Hepatic stellate cell (primary cell): ENCODE data around the gene PRKRIP1.
"Not testable (repeated sequence)": the region's sequence is repeated elsewhere in the genome, so short reads cannot be mapped to it uniquely, and the experiment has no call there.

Experiments used
- DNase-seq: peaks from one replicate; pipeline ENCODE4 v3.0.0; 2011; ENCODE audit warnings: low spot score

Gene PRKRIP1

DNA sequence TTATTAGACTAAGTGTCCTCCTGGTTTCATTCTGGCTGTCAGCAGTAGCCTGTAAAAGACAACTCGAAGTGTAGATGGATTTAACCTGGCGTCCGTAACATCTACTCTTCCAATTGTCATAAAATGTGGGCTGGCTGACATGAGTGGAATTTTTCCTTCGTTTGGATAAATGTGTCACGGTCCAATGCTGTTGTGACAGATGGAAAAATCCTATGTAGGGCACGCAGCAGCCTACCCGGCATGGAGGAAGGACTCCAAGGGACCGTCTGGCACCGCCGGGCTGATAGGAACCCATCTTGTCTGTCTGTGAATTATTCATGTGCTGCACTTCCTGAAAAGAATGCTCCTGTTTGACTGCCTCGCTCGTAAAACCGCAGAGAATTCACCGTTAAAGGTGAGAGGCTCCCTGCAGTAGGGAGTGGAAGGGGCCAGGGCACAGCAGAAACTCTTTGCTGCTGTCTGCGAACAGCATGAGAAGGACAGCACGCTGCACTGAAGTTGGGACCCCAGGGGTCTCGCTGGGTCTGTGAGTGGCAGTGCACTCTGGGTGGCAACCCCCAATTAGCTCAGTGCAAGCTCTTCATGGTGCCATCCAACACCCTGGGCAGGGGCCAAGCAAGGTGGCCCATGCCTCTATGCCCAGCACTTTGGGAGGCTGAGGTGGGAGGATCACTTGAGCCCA is 35.6 kb downstream of the PRKRIP1 start:
- no peak for DNase-seq

DNA sequence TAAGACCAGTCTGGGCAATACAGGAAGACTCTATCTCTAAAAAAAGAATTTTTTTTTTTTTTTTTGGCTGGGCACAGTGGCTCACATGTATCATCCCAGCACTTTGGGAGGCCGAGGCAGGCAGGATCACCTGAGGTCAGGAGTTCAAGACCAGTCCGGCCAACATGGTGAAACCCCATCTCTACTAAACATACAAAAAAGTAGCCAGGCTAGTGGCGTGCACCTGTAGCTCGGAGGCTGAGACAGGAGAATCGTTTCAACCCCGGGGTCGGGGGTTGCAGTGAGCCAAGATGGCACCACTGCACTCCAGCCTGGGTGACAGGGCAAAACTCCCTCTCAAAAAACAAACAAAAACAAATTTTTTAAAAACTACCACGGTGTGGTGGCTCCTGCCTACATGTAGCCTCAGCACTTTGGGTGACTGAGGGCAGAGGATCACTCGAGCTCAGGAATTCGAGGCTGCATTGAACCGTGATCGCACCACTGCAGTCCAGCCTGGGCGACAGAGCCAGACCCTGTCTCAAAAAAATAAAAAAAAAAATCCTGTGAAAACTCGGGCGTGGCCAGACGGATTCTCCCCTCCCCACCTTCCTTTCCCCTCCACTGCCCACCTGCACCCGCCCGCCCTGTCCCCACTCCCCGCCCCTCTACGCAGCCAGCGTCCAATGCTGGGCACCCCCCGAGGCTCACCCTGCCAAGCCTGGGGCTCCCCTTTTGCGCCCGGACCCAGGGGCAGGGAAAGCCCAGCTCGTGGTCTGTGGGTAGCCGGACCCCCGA is 36.5 kb downstream of the PRKRIP1 start:
- DNase-seq, result no peak

DNA sequence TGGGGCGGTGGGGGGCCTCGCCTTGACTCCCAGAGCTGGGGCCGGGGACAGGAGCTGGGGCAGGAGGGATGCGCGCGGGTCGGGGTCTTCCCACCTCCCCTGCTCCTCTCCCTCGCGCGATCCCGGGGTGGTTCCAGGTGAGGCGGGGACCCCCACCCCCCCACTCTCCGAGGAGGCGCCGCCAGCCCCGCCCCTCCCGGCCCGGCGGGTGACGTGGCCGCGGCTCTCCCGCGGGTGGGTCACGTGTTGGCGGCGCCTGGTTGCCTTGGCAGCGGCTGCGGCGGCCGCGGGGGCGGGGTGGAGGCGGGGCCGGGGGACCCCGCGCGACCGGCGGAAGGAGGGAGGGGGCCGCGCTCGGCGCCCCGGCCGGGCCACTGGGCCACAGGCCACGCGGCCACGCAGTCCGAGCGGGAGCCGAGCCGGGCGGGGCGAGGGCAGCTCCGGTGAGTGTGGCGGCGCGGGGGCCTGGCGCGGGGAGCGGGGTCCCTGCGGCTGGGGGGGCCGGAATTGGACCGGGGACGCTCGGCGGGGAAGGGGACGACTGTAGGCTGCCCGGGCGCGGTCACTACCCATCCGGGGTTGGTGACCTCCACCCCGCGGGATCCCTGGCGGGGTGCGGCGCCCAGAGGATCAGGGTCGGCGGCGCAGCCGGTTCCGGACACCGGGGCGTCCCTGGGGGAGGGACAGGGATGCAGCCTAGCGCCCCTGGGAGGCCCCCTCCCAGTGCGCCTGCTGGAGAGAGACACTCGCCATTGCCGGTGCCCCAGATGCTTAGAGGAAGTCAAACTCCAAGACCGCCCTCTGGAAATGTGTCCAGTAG is 37.3 kb downstream of the PRKRIP1 start, which contains the start of gene ORAI2:
Gene ORAI2, plus strand, starts transcription at position 357 of the 820 bp plus-strand sequence. CDS start 5,382 bp downstream, outside the sequence.
- DNase-seq, result peak; percentile 89

DNA sequence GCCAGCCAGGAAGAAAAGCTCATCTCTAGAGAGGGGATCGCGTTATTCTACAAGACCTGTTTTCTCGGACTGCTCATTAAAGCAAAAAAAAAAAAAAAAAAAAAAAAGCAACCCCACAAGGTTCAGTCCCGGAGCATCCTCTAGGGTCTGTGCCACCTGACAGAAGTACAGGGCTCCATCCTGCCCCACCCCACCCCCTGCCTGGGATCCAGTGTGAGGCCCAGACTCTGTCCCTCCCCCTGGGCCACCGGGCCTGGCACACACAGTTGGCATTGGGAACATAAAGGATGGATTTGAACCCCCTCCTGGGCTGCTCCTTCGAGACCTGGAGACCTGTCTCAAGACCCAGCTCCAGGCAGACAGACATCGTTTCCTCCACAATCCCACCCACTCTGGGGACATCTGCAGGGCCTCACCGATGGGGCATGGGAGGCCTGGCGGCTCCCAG is 37.9 kb downstream of the PRKRIP1 start:
- DNase-seq, result no peak

DNA sequence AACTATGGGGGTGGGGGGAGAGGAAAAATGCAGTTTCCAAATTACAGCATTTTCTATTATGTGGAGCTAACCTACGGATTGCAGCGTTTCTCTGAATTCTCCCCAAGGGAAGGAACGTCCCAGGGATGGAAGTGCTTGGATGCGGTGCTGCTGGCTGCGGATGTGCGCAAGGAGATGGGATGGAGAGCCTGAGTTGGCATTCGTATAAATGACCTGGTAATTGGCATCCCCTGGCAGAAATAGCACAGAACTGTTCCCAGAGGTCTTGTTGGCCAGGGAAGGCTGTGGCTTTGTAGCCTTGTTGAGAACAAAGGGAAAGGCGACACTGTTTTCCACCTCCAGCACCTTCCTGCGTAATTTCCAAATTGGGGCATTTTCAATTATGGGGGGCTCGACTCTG is 40.0 kb downstream of the PRKRIP1 start:
- DNase-seq, result no peak

DNA sequence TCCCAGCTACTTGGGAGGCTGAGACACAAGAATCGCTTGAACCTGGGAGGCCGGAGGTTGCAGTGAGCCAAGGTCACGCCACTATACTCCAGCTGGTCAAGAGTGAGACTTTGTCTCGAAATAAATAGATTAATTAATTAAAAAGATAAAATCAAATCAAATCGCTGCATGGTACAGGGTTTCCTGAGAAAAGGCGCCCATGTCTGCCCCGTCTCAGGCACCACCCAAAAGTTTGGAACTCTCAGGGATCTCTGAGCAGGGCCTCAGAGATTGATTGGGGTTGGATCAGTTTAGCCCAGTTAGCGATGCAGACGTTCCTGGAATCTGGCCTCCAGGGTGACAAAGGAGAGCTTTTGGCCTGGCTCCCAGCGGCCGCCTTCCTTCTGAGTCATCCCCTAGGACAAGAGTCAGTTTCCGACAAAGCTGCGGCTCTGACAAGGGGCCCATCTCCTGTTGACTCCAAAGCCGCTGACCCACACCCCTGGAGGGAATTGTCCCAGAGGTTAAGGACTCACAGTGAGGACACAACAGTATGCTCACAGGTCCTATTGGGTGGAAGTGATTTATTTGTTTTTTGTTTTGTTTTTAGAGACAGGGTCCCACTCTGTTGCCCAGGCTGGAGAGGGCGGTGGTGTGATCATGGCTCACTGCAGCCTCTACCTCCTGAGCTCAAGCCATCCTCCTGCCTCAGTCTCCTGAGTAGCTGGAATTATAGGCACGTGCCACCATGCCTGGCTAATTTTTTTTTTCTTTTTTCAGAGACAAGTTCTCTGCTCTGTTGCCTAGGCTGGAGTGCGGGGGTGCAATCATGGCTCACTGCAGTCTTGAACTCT is 44.0 kb downstream of the PRKRIP1 start:
- DNase-seq, result peak; percentile 90

DNA sequence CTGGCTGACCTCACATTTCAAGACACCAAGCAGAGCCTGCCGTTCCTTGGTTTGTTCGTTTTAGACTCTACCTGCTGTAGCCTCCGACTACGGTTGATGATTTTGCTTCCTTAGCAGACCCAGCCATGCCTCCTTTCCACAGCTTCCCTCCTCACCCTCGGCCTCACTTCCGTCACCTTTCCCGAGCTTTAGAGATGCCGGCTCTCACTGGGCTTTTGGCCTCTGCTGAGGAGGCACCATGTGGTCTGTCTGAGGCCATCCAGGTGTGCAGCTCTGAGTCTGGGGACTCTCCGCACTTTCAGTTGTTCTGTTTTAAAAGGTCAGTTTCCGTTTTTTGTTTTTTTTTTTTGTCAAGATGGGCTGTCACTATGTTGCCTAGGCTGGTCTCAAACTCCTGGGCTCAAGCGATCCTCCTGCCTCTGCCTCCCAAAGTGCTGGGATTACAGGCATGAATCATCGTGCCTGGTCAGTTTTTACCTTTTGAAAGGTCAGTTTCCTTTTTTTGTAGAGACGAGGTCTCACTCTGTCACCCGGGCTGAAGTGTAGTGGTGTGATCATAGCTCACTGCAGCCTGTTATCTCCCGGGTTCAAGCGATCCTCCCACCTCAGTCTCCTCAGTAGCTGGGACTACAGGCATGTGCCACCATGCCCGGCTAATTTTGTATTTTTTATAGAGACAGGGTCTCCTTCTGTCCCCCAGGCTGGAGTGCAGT is 49.0 kb downstream of the PRKRIP1 start:
- DNase-seq, result no peak

DNA sequence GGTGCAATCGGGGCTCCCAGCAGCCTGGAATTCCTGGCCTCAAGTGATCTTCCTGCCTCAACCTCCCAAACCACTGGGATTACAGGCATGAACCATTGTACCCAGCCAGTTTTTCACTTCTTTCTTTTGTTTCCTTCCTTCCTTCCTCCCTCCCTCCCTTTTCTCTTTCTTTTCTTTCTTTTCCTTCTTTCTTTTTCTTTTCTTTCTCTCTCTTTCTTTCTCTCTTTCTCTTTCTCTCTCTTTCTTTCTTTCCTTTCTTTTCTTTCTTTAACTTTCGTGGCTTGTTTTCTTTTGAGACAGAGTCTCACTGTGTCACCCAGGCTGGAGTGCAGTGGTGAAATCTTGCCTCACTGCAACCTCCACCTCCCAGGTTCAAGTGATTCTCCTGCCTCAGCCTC is 49.5 kb downstream of the PRKRIP1 start:
- DNase-seq, result no peak

DNA sequence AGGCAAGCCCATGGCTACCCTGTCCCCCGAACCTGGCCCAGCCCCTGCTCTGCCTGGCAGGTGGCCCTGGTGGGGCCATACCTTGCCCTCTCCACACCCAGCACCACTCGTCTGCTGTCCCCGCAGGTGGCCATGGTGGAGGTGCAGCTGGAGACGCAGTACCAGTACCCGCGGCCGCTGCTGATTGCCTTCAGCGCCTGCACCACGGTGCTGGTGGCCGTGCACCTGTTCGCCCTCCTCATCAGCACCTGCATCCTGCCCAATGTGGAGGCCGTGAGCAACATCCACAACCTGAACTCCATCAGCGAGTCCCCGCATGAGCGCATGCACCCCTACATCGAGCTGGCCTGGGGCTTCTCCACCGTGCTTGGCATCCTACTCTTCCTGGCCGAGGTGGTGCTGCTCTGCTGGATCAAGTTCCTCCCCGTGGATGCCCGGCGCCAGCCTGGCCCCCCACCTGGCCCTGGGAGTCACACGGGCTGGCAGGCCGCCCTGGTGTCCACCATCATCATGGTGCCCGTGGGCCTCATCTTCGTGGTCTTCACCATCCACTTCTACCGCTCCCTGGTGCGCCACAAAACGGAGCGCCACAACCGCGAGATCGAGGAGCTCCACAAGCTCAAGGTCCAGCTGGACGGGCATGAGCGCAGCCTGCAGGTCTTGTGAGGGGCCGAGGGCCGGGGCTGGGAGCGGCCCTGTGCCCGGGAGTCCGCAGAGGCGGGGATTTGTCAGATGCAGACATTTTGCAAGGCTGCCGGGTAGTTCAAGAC is 50.4 kb downstream of the PRKRIP1 start:
- DNase-seq, result no peak

DNA sequence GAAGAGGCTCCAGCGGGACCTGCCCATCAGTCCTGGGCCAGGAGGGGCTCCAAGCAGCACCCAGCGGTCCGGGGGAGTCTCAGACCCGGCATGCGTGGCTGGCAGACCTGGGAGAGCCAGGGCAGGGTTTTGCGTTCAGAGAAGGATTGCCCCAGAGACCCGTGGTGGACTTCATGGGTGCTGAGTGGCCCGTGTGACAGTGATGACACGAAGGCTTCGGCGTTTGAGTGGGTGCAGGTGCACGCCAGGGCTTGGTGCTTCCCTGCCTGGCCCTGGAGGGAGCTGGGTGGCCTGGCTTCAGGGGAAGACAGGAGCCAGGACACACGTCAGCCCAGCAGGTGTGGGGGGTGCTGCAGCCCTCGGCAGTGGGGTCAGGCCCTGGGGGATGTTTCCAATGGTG is 51.1 kb downstream of the PRKRIP1 start:
- no peak for DNase-seq

DNA sequence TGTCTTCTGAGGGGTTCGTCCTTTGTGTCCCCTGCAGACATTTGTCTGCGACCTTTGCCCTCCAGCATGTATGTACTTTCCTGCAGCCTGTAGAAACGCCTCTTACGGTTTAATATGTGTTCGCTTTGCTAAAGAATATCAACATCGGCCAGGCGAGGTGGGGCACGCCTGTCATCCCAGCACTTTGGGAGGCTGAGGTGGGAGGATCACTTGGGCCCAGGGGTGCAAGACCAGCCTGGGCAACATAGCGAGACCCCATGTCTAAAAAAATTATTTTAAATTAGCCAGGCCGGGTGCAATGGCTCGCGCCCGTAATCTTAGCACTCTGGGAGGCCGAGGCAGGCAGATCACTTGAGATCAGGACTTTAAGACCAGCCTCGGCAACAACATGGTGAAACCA is 53.0 kb downstream of the PRKRIP1 start:
- no peak for DNase-seq

DNA sequence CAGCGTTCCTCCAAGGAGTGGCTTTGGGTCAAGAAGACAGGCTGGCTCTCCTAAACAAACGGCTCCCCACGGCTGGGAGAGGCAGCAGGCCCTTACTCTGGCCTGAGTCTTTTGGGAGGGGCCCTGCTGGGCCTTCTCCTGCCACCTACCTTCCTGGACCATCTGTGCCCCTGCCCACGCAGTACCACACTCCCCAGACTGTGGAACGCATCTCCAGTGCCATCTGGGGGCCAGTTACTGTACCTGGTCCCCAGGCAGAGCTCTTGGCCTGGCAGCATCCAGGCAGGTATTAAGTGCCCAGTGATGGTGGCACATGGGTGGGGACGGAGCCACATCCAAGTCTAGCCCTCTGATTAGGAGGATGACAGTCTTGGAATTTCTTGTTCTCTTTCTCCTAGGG is 54.1 kb downstream of the PRKRIP1 start:
- DNase-seq, result no peak

DNA sequence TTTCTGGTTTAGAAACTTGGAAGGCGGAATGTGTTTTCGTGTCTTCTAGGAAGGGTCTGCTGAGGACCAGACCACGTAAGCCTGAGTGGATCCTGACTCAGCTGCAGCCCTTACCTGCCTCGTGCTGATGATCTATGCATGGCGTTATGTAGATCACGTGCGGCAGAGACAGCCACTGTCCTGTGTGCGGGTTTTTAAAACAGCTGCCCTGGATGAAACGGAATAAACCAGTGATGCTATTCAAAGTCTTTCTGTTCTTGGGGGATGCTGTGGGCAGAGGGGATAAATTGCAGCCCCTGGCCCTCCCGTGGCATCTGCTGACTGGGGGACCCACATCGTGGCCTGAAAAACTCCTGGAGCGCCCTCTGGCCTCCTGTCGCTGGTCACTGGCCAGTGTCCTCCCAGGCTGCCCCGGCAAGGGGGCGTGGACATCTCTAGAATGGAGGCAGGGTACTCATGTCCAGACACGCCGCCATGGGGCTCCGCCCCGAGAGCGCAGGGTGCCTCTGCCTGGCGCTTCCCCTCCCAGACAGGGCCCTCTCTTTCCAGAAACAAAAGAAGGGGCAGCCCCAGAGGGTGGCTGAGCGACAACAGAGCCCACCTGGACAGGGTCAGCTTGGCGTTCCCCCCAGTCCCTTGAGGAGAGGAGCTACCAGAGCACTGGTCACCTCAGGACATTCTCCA is 55.4 kb downstream of the PRKRIP1 start:
- DNase-seq, result no peak

DNA sequence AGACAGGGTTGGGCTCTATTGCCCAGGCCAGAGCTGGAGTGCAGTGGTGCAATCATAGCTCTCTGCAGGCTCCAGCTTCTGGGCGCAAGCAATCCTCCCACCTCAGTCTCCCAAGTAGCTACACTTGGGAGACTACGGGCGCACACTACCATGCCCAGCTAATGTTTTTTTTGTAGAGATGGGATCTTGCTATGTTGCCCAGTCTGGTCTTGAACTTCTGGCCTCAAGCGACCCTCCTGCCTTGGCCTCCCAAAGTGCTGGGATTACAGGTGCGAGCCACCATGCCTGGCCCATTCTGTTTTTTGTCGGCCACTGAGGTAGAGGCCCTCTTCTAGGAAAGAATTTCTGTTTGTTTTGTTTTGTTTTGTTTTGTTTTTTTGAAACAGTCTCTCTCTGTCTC is 56.3 kb downstream of the PRKRIP1 start:
- no peak for DNase-seq

DNA sequence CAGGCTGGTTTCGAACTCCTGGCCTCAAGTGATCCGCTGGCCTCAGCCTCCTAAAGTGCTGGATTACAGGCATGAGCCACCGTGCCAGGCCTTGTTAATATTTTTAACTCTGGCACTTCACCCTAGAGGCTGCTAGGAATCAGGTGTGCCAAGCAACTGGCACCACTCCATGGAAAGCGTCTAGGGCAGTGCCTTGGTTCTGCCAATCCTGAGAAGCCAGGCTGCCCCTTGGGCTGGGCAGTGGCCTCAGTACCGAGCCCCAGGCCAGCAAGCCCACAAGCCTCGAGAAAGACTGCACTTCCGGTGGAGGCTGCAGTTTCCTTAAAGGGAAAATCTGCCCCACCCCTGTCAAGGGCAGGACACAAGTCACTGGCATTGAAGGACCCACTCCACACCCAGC is 57.2 kb downstream of the PRKRIP1 start:
- no peak for DNase-seq

DNA sequence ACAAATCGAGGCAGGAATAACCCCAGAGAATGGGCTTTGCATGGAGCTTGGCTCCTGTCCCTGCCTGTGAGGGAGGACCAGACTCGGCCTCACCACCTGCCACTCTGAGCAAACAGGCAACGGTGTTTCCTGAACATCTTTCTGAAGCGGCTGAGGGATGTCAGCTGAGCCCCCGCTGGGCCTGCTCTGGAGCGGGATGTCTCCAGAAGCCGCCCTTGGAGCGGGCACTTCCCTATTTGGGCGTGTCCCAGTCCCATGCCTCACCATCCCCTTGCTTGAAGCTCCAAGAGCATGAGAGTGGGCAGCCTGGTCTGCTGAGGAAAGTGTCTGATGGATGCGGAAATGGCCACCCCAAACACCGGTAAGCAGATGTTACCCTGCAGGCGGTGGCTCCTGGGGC is 58.3 kb downstream of the PRKRIP1 start:
- no peak for DNase-seq

DNA sequence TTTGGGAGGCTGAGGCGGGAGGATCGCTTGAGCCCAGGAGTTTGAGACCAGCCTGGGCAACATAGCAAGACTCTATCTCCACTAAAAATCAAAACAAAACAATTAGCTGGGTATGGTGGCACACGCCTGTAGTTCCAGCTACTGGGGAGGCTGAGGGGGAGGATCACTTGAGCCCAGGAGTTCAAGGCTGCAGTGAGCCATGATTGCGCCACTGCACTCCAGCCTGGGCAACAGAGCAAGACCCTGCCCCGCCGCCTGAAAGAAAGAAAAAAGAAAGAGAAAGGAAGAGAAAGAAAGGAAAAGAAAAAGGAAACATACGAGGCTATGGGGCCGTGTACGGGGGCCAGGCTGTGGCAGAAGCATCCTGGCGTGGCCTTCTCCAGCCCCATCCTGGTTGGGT is 58.8 kb downstream of the PRKRIP1 start:
- DNase-seq, result not testable (repeated sequence)

DNA sequence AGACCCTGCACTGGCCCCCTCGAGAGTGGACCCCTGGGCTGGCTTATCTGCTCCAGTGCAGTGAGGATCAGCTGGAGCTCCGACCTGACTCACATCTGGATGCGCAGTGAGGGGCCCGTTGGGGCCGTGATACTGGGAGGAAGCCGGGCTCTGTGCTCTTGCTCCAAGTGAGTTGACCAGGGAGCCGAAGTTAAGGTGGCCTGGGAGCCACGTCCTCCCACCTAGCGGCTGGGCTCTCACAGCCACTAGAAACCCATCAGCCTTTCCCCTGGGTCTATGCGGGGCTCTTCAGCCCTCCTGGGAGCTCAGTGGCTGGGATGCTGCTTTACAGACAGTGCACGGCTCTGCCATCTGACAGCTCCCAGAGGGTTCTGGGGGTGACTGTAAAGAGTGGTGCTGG is 59.4 kb downstream of the PRKRIP1 start:
- DNase-seq, result no peak

DNA sequence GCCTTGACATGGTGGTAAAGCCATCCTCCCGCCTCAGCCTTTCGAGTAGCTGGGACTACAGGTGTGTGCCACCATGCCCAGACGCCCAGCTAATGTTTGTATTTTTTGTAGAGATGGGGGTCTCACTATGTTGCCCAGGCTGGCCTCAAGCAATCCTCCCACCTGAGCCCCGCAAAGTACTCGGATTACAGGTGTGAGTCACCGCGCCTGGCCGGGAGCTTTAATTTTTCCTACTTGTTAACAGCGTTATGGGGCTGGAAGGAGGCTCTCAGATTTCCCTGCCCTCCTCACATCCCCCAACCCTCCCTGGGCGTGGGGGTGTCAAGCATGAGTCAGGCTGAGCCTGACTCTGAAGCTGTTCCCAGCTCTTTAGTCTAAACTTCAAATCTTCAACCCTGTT is 60.2 kb downstream of the PRKRIP1 start:
- DNase-seq, result no peak
